ENCODE results near the gene RXRA. TPM values are rescaled to one million over a fixed set of nuclear protein-coding genes. Genes with fewer than 3 reads are reported as not detected.

RXRA gene
- total and polyA plus RNA-seq, 2 of the 4 experiments (the other 2 are of a cell fraction) = 7.5 to 17.9 TPM

DNA sequence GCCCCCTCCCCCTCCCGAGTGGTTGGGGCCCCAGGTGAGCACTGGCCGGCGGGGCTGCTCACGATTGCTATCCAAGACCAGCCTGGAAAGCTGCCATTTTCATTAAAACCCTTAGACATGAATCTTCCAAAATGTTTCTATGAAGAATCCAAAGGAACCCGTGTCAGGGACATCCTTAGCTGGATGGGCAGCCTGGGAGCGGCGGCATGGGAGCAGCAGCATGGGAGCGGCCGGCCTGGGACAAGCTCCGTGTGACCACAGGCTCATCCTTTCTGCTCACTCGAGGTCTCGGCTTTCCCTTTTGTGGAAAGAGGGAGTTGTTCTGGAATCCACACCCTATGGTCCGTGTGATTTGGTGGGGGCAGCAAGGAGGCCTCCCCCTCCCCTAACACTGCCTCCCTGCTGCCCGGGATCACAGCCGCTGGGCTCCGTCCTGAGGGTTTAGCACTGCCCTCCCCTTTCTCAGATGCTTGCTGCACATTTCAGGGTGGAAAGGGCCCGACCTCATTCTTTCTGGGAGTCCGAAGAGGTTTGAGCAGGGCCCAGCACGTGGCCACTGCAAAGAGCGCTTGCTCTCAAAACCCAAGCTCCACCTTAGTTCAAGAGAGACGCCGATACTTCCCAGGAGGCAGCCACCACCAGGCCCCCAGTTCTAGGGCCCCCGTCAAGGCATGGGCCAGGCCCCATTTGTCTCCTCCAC is 127.7 kb downstream of the RXRA start:
- Histone ChIP-seq H3K23ac (ENCODE audit: low read depth, low read length) (no peak overlapping the region), H4K91ac (ENCODE audit: insufficient read depth, low read depth, low read length) (peak overlapping the region; percentile 100; the same call in 1 of the 2 replicates), H3K4me3 (ENCODE audit: insufficient read depth, low read depth, low read length) (no peak overlapping the region), H3K27ac (ENCODE audit: insufficient read depth, low read length) (no peak overlapping the region), H3K9me1 (ENCODE audit: insufficient read depth, low read length) (peaks cover 23% of the 10 kb centered on the region), H3K4me1 (ENCODE audit: control insufficient read depth, insufficient read depth, low read length) (peaks cover 32% of the 10 kb centered on the region), H2BK20ac (ENCODE audit: low read depth, low read length) (peak overlapping the region; percentile 37; the same call in 1 of the 2 replicates), H2BK120ac (ENCODE audit: low read depth, low read length) (peak overlapping the region; percentile 99; the same call in 1 of the 2 replicates), H4K8ac (ENCODE audit: low read depth in 2 of 2, low read length in 2 of 2) (peak overlapping the region; percentile 97 to 98; a peak in 2 of 4 replicates), H2BK15ac (ENCODE audit: low read depth, low read length) (0 out of 3 replicates have a peak overlapping the region, but pooled peaks have one; percentile 93), H3K14ac (replicated peaks; ENCODE audit: low read depth, low read length) (no peak overlapping the region), H3K4me2 (ENCODE audit: low read depth, low read length) (no peak overlapping the region), H3K36me3 (ENCODE audit: control insufficient read depth, insufficient read depth, low read length) (no peaks in the 10 kb centered on the region), H3K27me3 (ENCODE audit: control insufficient read depth, insufficient read depth, low read length) (no peaks in the 10 kb centered on the region), H3K9me3 (ENCODE audit: control insufficient read depth, insufficient read depth, low read length) (peaks cover under 1% of the 10 kb centered on the region), H4K5ac (ENCODE audit: low read depth, low read length) (no peak overlapping the region), H3K56ac (ENCODE audit: extremely low read depth, insufficient read depth, low read length) (no peak overlapping the region), H3K9ac (ENCODE audit: low read depth, low read length) (no peak overlapping the region), H4K20me1 (ENCODE audit: insufficient read depth, low read length) (no peaks in the 10 kb centered on the region), H3K79me1 (ENCODE audit: low read depth in 1 of 2, low read length in 2 of 2) (peaks cover 5 to 33% of the 10 kb centered on the region in 2 experiments; a peak in 2 of 4 replicates), H3K18ac (ENCODE audit: low read depth, low read length) (no peak overlapping the region), H2AFZ (replicated peaks; ENCODE audit: low read length, poor library complexity) (peak overlapping the region; percentile 12), H2AK9ac (replicated peaks; ENCODE audit: low read depth, low read length, poor library complexity) (peak overlapping the region; percentile 8), H2BK5ac (ENCODE audit: low read depth, low read length, poor library complexity, severe bottlenecking) (no peak overlapping the region), H2AK5ac (ENCODE audit: low read depth, low read length) (peak overlapping the region; percentile 100; the same call in 1 of the 2 replicates), H3K4ac (ENCODE audit: low read depth, low read length) (peak overlapping the region; percentile 96)
- WGBS, 2 experiments (ENCODE audit: extremely low coverage in 2 of 2, insufficient read length in 1 of 2) = 78% methylated on average over 6 of the region's 23 CpGs; no CpG with 5 or more reads in 1 of the 2 experiments
- ChIA-PET CTCF (no interaction called here), POLR2A (ENCODE audit: unreplicated experiment) (no interaction called here)
- DNase-seq (no peak), ATAC-seq (ENCODE audit: low read depth) (no peak)
- intact Hi-C loops (cut with micrococcal nuclease) (loop anchor here (10.0 kb wide), 1 partner anchor 81 kb away; no protein-coding TSS in a partner anchor), dilution Hi-C loops (cut with HindIII; ENCODE audit: low sequenced_read_pairs, unreplicated experiment) (no loop called here), in situ Hi-C loops (cut with MboI; ENCODE audit: low sequenced_read_pairs) (loop anchor here (5.0 kb wide), 1 partner anchor 188 kb away; the partner anchor contains the start of gene COL5A1)
- TF ChIP-seq, protein P1, sequence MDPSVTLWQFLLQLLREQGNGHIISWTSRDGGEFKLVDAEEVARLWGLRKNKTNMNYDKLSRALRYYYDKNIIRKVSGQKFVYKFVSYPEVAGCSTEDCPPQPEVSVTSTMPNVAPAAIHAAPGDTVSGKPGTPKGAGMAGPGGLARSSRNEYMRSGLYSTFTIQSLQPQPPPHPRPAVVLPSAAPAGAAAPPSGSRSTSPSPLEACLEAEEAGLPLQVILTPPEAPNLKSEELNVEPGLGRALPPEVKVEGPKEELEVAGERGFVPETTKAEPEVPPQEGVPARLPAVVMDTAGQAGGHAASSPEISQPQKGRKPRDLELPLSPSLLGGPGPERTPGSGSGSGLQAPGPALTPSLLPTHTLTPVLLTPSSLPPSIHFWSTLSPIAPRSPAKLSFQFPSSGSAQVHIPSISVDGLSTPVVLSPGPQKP (IDR thresholded peaks at IDR 0.05; ENCODE audit: borderline replicate concordance, low read depth, low read length) = no peak
- no peak for TF ChIP-seq MAFK (IDR thresholded peaks at IDR 0.05; ENCODE audit: low read depth, low read length)
- TF ChIP-seq CHD1 (IDR thresholded peaks at IDR 0.05; ENCODE audit: low read depth, low read length) = no peak
- no peak for TF ChIP-seq MXI1 (IDR thresholded peaks at IDR 0.05; ENCODE audit: borderline replicate concordance, low read depth, low read length)
- BruUV-seq (replicated peaks) = no TSS peak
